HepG2 (cell line): ENCODE results near the gene BMX. TPM values are rescaled to one million over a fixed set of nuclear protein-coding genes. Genes with fewer than 3 reads are reported as not detected.

Experiments
- ATAC-seq: fragments of 200-7000 bp; cut with Tn5 transposase; 3 replicates; pipeline ENCODE4 v1.9.1; 2020; ENCODE audit warnings: mild to moderate bottlenecking, moderate library complexity
- BruUV-seq: library from RNA; stranded (reverse); fragments of 400-500 nt; replicated peaks from 2 replicates; lab custom pipeline; 2021; lab: Mats Ljungman, UMichigan
- CTCF ChIA-PET: fragments of 300-600 bp; formaldehyde crosslinking; extraction: SDS; loops from one replicate; lab custom pipeline; 2021; ENCODE audit warnings: low total read pairs, inconsistent platforms, low intra/inter-chr PET ratio; lab: Yijun Ruan, JAX
- POLR2A ChIA-PET: fragments of 350-600 bp; sonication (Branson Sonifier 250); formaldehyde crosslinking; loops from one replicate; lab custom pipeline; 2020; ENCODE audit warnings: antibody characterized with exemption, inconsistent platforms; lab: Yijun Ruan, JAX
- DNase-seq: peaks from one replicate; pipeline ENCODE4 v3.0.0-alpha.2; 2015; ENCODE audit warnings: low spot score
- FAIRE-seq: peaks from 3 replicates; lab custom pipeline; 2011; peaks lifted over from hg19 to GRCh38; lab: Jason Lieb, UNC
- H2AFZ ChIP-seq: one replicate; pipeline ENCODE4 v1.6.1; 2011; ENCODE audit warnings: low read length, inconsistent platforms
- H3K27ac ChIP-seq: fragments of 300-600 bp; 3 replicates; pipeline ENCODE4 v1.8.0; 2011; ENCODE audit warnings: mixed run types, mild to moderate bottlenecking, mixed read lengths, low read length, inconsistent platforms; ENCODE audit not compliant: insufficient read depth; ENCODE audit errors: extremely low read length
- H3K27me3 ChIP-seq, 2 experiments: fragments of 200-600 bp in 1 of 2; 2 replicates in 1 of 2; 3 replicates in 1 of 2; pipeline versions ENCODE4 v1.6.0 to v1.8.0; 2011; ENCODE audit warnings: low read length in 2 of 2, mild to moderate bottlenecking in 2 of 2, moderate library complexity in 2 of 2, inconsistent platforms in 1 of 2; ENCODE audit not compliant: insufficient read depth in 2 of 2, control insufficient read depth in 1 of 2
- H3K36me3 ChIP-seq, 2 experiments: fragments of 200-600 bp in 1 of 2; replicated peaks in 1 of 2; 2 replicates in 1 of 2; 3 replicates in 1 of 2; pipeline versions ENCODE4 v1.5.1 to v1.8.0; 2011; ENCODE audit warnings: low read length in 2 of 2, inconsistent platforms in 1 of 2; ENCODE audit not compliant: insufficient read depth in 2 of 2, control insufficient read depth in 1 of 2
- H3K4me1 ChIP-seq: 2 replicates; pipeline ENCODE4 v1.5.1; 2012; ENCODE audit warnings: low read length, inconsistent platforms; ENCODE audit not compliant: insufficient read depth
- H3K4me2 ChIP-seq: 2 replicates; pipeline ENCODE4 v1.6.0; 2011; ENCODE audit warnings: low read depth, low read length, inconsistent platforms
- H3K4me3 ChIP-seq, 3 experiments: fragments of 200-600 bp in 1 of 3; sonication (generic), shearing (Covaris generic) in 1 of 3; replicated peaks in 1 of 3; 2 replicates each; pipeline ENCODE4 v1.5.1; 2011 to 2016; ENCODE audit warnings: low read length in 3 of 3, inconsistent platforms in 2 of 3, low read depth in 2 of 3, mild to moderate bottlenecking in 2 of 3, control low read depth in 1 of 3, mixed read lengths in 1 of 3; ENCODE audit not compliant: insufficient read depth in 1 of 3
- H3K79me2 ChIP-seq: one replicate; pipeline ENCODE4 v1.6.1; 2011; ENCODE audit warnings: low read length, inconsistent platforms; ENCODE audit not compliant: insufficient read depth
- H3K9ac ChIP-seq: 2 replicates; pipeline ENCODE4 v1.6.0; 2011; ENCODE audit warnings: mild to moderate bottlenecking, low read depth, low read length, inconsistent platforms; ENCODE audit not compliant: insufficient read depth
- H3K9me3 ChIP-seq: 2 replicates; pipeline ENCODE4 v1.5.1; 2012; ENCODE audit warnings: mild to moderate bottlenecking, low read length
- H4K20me1 ChIP-seq: 2 replicates; pipeline ENCODE4 v1.6.0; 2011; ENCODE audit warnings: inconsistent platforms, mild to moderate bottlenecking, low read length, moderate library complexity; ENCODE audit not compliant: insufficient read depth
- ARID5B ChIP-seq: IDR thresholded peaks from 2 replicates; pipeline ENCODE4 v1.4.0; 2020; ENCODE audit warnings: mild to moderate bottlenecking, missing genetic modification reagents
- CBX2 ChIP-seq, 2 experiments: fragments of 200-600 bp in 1 of 2; sonication (generic); formaldehyde crosslinking in 1 of 2; IDR thresholded peaks; 2 replicates each; pipeline versions ENCODE4 v1.7.0 to v1.8.1; 2018 to 2022; ENCODE audit warnings: low read depth in 2 of 2, low read length in 1 of 2, mild to moderate bottlenecking in 1 of 2, missing genetic modification reagents in 1 of 2
- CC2D1A ChIP-seq: sonication (generic); formaldehyde crosslinking; IDR thresholded peaks from 2 replicates; pipeline ENCODE4 v1.8.1; 2023; ENCODE audit warnings: mild to moderate bottlenecking, missing genetic modification reagents
- CTCF ChIP-seq: sonication (generic); formaldehyde crosslinking; IDR thresholded peaks from 2 replicates; pipeline ENCODE4 v1.5.0; 2020; ENCODE audit warnings: mild to moderate bottlenecking, missing genetic modification reagents, moderate library complexity
- MBD4 ChIP-seq: IDR thresholded peaks from 2 replicates; pipeline ENCODE4 v1.6.1; 2012; ENCODE audit warnings: low read length, inconsistent platforms, borderline replicate concordance
- MEIS2 ChIP-seq: sonication (generic); formaldehyde crosslinking; IDR thresholded peaks from 2 replicates; pipeline ENCODE4 v1.9.0; 2021; ENCODE audit warnings: mild to moderate bottlenecking, missing genetic modification reagents
- RXRA ChIP-seq: sonication (generic); formaldehyde crosslinking; IDR thresholded peaks from 2 replicates; pipeline ENCODE4 v1.5.1; 2020; ENCODE audit warnings: missing genetic modification reagents
- STAG1 ChIP-seq: sonication (generic); formaldehyde crosslinking; IDR thresholded peaks from 2 replicates; pipeline ENCODE4 v1.4.0; 2020; ENCODE audit warnings: missing genetic modification reagents
- ZFP36L2 ChIP-seq: sonication (generic); formaldehyde crosslinking; IDR thresholded peaks from 2 replicates; pipeline ENCODE4 v1.4.0; 2020; ENCODE audit warnings: missing genetic modification reagents
- ZMYM4 ChIP-seq: sonication (generic); formaldehyde crosslinking; IDR thresholded peaks from 2 replicates; pipeline ENCODE4 v1.8.1; 2023; ENCODE audit warnings: mild to moderate bottlenecking, missing genetic modification reagents
- ZNF556 ChIP-seq: sonication (generic); formaldehyde crosslinking; IDR thresholded peaks from 2 replicates; pipeline ENCODE4 v1.4.0; 2020; ENCODE audit warnings: mild to moderate bottlenecking, missing genetic modification reagents, borderline replicate concordance
- ZNF709 ChIP-seq: sonication (generic); formaldehyde crosslinking; IDR thresholded peaks from 2 replicates; pipeline ENCODE4 v1.5.0; 2020; ENCODE audit warnings: mild to moderate bottlenecking, missing genetic modification reagents
- WGBS: methylation state at CpG from one replicate; pipeline ENCODE4 v1.1.6; 2017; ENCODE audit warnings: low lambda C conversion rate; 5-methylcytosine and 5-hydroxymethylcytosine counted together
- in situ Hi-C: cut with HindIII; loops from 2 replicates; pipeline ENCODE4 v1.10.0; 2017; ENCODE audit warnings: low pct_unique_long_range_greater_than_20kb; ENCODE audit not compliant: extremely low pct_ligation_motif_present
- intact Hi-C: fragments of 100-400 bp; cut with micrococcal nuclease; formaldehyde crosslinking; loops from one replicate; pipeline ENCODE4 v1.10.0; 2022; ENCODE audit not compliant: unreplicated experiment
- polyA plus RNA-seq, 8 experiments: library from polyadenylated mRNA; depleted of rRNA in 3 of 8; stranded (reverse) in 7 of 8; unstranded in 1 of 8; fragments of >200 nt; fragmentation: Illumina TruSeq in 4 of 8; extraction: Trizol in 4 of 8; gene quantifications; 2 replicates each; pipeline versions ENCODE4 v1.2.1 to v1.2.3, GENCODE V29; 2011 to 2016; ENCODE audit warnings: low read depth in 4 of 8, missing spikeins in 1 of 8, mixed read lengths in 1 of 8; ENCODE audit not compliant: insufficient read depth in 1 of 8
- total RNA-seq, 5 experiments: library from RNA; depleted of rRNA; stranded (reverse); fragments of >200 nt; fragmentation: Illumina TruSeq; extraction: Trizol; gene quantifications; 2 replicates each; pipeline ENCODE4 v1.2.3, GENCODE V29; 2016; ENCODE audit warnings: low read depth in 1 of 5
- TF ChIP-seq, protein P1 (sequence below): sonication (generic); formaldehyde crosslinking; IDR thresholded peaks from 2 replicates; pipeline ENCODE4 v1.8.0; 2022; ENCODE audit warnings: mild to moderate bottlenecking, missing genetic modification reagents, moderate library complexity

BMX gene
- total and polyA plus RNA-seq, 2 of the 13 experiments (the other 11 are each of a cell fraction or from before 2014, with no cell fraction given), result not detected

- Histone ChIP-seq H3K36me3 (no peaks in the 10 kb centered on the region), H3K4me1 (no peaks in the 10 kb centered on the region), H2AFZ (no peak overlapping the region), H3K4me3 (no peak overlapping the region), H3K9me3 (no peaks in the 10 kb centered on the region), H3K27ac (no peak overlapping the region), H3K9ac (no peak overlapping the region)
- DNase-seq (no peak), FAIRE-seq (no peak)
- BruUV-seq, result no TSS peak
- in situ Hi-C loops, result loop anchor here (10.0 kb wide), 1 partner anchor 123 kb away; no protein-coding TSS in a partner anchor
- TF ChIP-seq RXRA (CRISPR knock-in tag) (no peak), CTCF (CRISPR knock-in tag) (peak; percentile 41), STAG1 (peak; percentile 31), ZNF709 (CRISPR knock-in tag) (no peak)
- TF ChIP-seq, all 625 proteins: peak for 2
- Histone ChIP-seq H3K27me3 (no peaks in the 10 kb centered on the region), H4K20me1 (no peaks in the 10 kb centered on the region), H3K4me2 (no peak overlapping the region), H3K79me2 (no peaks in the 10 kb centered on the region)
- intact Hi-C loops, result loop anchor here (1.0 to 5.0 kb wide), 2 partner anchors 119 to 184 kb away; no protein-coding TSS in a partner anchor
- ChIA-PET POLR2A (no interaction called here), CTCF (interaction anchor here (1.1 kb wide), 1 partner anchor 119 kb away, joined by 4 read pairs; no protein-coding TSS in a partner anchor)
- WGBS, result 82% methylated on average over 4 of the region's 4 CpGs
- ATAC-seq, result no peak
Measured at GRCh38 chrX:15468036-15468435, 32.6 kb upstream of the BMX start.

DNA sequence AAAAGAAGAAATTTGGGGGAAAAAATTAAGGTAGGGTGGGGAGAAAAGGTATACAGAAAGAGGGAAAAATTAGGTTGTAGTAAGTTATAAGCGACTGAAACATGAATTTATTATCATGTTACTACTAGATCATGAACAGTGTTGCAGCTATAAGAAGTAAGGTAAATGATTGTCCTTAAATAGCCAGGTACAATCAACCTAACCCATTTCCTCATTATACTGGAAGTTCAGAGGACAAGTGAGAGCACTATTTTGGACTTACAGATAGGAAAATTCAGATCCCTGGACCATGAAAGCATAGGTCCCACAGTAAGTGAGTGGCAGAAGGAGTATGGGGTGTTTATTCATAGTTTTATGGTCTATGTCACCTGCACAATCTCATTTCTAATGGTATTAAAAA is 31.0 kb upstream of the BMX start:
- Histone ChIP-seq H3K36me3 (no peaks in the 10 kb centered on the region), H4K20me1 (no peaks in the 10 kb centered on the region), H2AFZ (no peak overlapping the region), H3K9ac (no peak overlapping the region), H3K9me3 (no peaks in the 10 kb centered on the region), H3K27me3 (no peaks in the 10 kb centered on the region), H3K4me2 (no peak overlapping the region), H3K27ac (no peak overlapping the region), H3K4me3 (no peak overlapping the region), H3K79me2 (no peaks in the 10 kb centered on the region), H3K4me1 (no peaks in the 10 kb centered on the region)
- in situ Hi-C loops, result loop anchor here (10.0 kb wide), 1 partner anchor 125 kb away; no protein-coding TSS in a partner anchor
- BruUV-seq, result no TSS peak
- intact Hi-C loops, result loop anchor here (5.0 kb wide), 1 partner anchor 183 kb away; no protein-coding TSS in a partner anchor
- WGBS, result 100% methylated on average over 1 of the region's 1 CpG
- ATAC-seq, result no peak
- no peak for DNase-seq
- no peak for FAIRE-seq
- ChIA-PET CTCF (no interaction called here), POLR2A (no interaction called here)
- TF ChIP-seq, protein P1, sequence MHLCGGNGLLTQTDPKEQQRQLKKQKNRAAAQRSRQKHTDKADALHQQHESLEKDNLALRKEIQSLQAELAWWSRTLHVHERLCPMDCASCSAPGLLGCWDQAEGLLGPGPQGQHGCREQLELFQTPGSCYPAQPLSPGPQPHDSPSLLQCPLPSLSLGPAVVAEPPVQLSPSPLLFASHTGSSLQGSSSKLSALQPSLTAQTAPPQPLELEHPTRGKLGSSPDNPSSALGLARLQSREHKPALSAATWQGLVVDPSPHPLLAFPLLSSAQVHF (CRISPR knock-in tag), result no peak
- no peak for TF ChIP-seq ZMYM4 (CRISPR knock-in tag)
- TF ChIP-seq ARID5B (CRISPR knock-in tag), result no peak
- no peak for TF ChIP-seq ZNF556 (CRISPR knock-in tag)
- no peak for TF ChIP-seq ZFP36L2 (CRISPR knock-in tag)
- no peak for TF ChIP-seq CBX2 (IDR thresholded peaks at IDR 0.05; ENCODE audit: low read depth, low read length)
- TF ChIP-seq CBX2 (CRISPR knock-in tag; IDR thresholded peaks at IDR 0.05; ENCODE audit: low read depth), result no peak
- TF ChIP-seq CC2D1A (CRISPR knock-in tag), result no peak
- no peak for TF ChIP-seq MEIS2 (CRISPR knock-in tag)
- TF ChIP-seq MBD4, result no peak
